ENCODE results near the gene LCN12. TPM values are rescaled to one million over a fixed set of nuclear protein-coding genes. Genes with fewer than 3 reads are reported as not detected.

The LCN12 gene
- total RNA-seq, 1 experiment from 2014 or later: 4.2 TPM

GRCh38 chr9:136903041-136903554 is 49.0 kb upstream of the LCN12 start:
- peaks cover 9 to 23% of the 10 kb centered on the region in 2 experiments for H3K4me1 ChIP-seq (ENCODE audit: control insufficient read depth in 1 of 2, insufficient read depth in 2 of 2, low read length in 2 of 2)
- H3K4me2 ChIP-seq (ENCODE audit: low read length): no peak overlapping the region
- no peak for TF ChIP-seq EGR1 (IDR thresholded peaks at IDR 0.05; ENCODE audit: low read depth)
- no peak for TF ChIP-seq FOSL1 (IDR thresholded peaks at IDR 0.05; ENCODE audit: low read depth)
- TF ChIP-seq REST (IDR thresholded peaks at IDR 0.05; ENCODE audit: low read depth): no peak
- no peak for TF ChIP-seq ATF3 (IDR thresholded peaks at IDR 0.05)
- TF ChIP-seq ZNF274 (IDR thresholded peaks at IDR 0.05; ENCODE audit: low read depth, low read length): no peak
- no peak for TF ChIP-seq POLR2A (IDR thresholded peaks at IDR 0.05; ENCODE audit: borderline replicate concordance, extremely low read depth, insufficient read depth, insufficient read length)
- TF ChIP-seq EZH2phosphoT487 (IDR thresholded peaks at IDR 0.05; ENCODE audit: borderline replicate concordance): no peak
- TF ChIP-seq TCF7L2 (IDR thresholded peaks at IDR 0.05; ENCODE audit: borderline replicate concordance, extremely low read depth, insufficient read depth, insufficient read length): no peak
- no peak for TF ChIP-seq CBX3 (IDR thresholded peaks at IDR 0.05; ENCODE audit: low read depth)
- no peak for TF ChIP-seq POLR2AphosphoS5 (IDR thresholded peaks at IDR 0.05; ENCODE audit: low read depth, low read length)
- TF ChIP-seq SRF (IDR thresholded peaks at IDR 0.05; ENCODE audit: low read depth): no peak
- TF ChIP-seq, protein P1, sequence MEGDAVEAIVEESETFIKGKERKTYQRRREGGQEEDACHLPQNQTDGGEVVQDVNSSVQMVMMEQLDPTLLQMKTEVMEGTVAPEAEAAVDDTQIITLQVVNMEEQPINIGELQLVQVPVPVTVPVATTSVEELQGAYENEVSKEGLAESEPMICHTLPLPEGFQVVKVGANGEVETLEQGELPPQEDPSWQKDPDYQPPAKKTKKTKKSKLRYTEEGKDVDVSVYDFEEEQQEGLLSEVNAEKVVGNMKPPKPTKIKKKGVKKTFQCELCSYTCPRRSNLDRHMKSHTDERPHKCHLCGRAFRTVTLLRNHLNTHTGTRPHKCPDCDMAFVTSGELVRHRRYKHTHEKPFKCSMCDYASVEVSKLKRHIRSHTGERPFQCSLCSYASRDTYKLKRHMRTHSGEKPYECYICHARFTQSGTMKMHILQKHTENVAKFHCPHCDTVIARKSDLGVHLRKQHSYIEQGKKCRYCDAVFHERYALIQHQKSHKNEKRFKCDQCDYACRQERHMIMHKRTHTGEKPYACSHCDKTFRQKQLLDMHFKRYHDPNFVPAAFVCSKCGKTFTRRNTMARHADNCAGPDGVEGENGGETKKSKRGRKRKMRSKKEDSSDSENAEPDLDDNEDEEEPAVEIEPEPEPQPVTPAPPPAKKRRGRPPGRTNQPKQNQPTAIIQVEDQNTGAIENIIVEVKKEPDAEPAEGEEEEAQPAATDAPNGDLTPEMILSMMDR (IDR thresholded peaks at IDR 0.05 in 2 of 3, conservative IDR thresholded peaks at IDR 0.05 in 1 of 3; ENCODE audit: borderline replicate concordance in 1 of 3, insufficient read depth in 1 of 3, low read depth in 2 of 3, low read length in 2 of 3): no peak
- no peak for TF ChIP-seq SP1 (IDR thresholded peaks at IDR 0.05; ENCODE audit: low read depth)
- TF ChIP-seq ZFX (IDR thresholded peaks at IDR 0.05): no peak
- H3K9ac ChIP-seq (ENCODE audit: low read length): no peak overlapping the region
- peaks cover 20 to 39% of the 10 kb centered on the region in 2 experiments; a peak in 3 of 4 replicates for H3K36me3 ChIP-seq (ENCODE audit: control insufficient read depth in 1 of 2, insufficient read depth in 2 of 2, low read length in 2 of 2)
- ChIA-PET POLR2A (no interaction called here), CTCF (no interaction called here), RAD21 (ENCODE audit: low non-redundant PET in 1 of 2, low total read pairs in 2 of 2, uncharacterized antibody in 2 of 2, unreplicated experiment in 2 of 2) (no interaction called here)
- H3K27me3 ChIP-seq (ENCODE audit: insufficient read depth, low read length): no peaks in the 10 kb centered on the region
- BruUV-seq (replicated peaks): no TSS peak
- intact Hi-C loops (cut with micrococcal nuclease): no loop called here
- DNase-seq (ENCODE audit: low read depth, low spot score) (no peak), ATAC-seq (no peak)
- H4K20me1 ChIP-seq (ENCODE audit: insufficient read depth): no peaks in the 10 kb centered on the region
- no peaks in the 10 kb centered on the region for H3K9me2 ChIP-seq (ENCODE audit: insufficient read depth)
- no peak overlapping the region for H3K27ac ChIP-seq (ENCODE audit: low read depth, low read length)
- H2AFZ ChIP-seq (ENCODE audit: low read depth, low read length, poor library complexity, severe bottlenecking): no peak overlapping the region
- no peak overlapping the region for H3K4me3 ChIP-seq (replicated peaks in 1 of 2; ENCODE audit: low read depth in 1 of 2, low read length in 2 of 2)
- peaks cover 37% of the 10 kb centered on the region; the same call in 1 of the 2 replicates for H3K79me2 ChIP-seq (ENCODE audit: insufficient read depth, low read length)
- H3K9me3 ChIP-seq (ENCODE audit: control insufficient read depth in 1 of 2, insufficient read depth in 1 of 2, low read depth in 1 of 2, low read length in 2 of 2): no peaks in the 10 kb centered on the region
